Brain microvascular endothelial cell (primary cell): ENCODE data around the gene COA1.
"Not testable (repeated sequence)": the region's sequence is repeated elsewhere in the genome, so short reads cannot be mapped to it uniquely, and the experiment has no call there.

Source experiments
- DNase-seq: peaks from one replicate; pipeline ENCODE4 v3.0.0-alpha.2; 2020
- H3K27ac ChIP-seq: fragments of 250-450 bp; sonication (Bioruptor Pico); 2 replicates; pipeline ENCODE4 v1.5.1; 2020; ENCODE audit warnings: mild to moderate bottlenecking, moderate library complexity
- H3K27me3 ChIP-seq: fragments of 250-450 bp; sonication (Bioruptor Pico); replicated peaks from 2 replicates; pipeline ENCODE4 v1.5.1; 2020; ENCODE audit warnings: mild to moderate bottlenecking
- H3K36me3 ChIP-seq: fragments of 250-450 bp; sonication (Bioruptor Pico); replicated peaks from 2 replicates; pipeline ENCODE4 v1.5.1; 2020; ENCODE audit warnings: mild to moderate bottlenecking
- H3K4me3 ChIP-seq: 2 replicates; pipeline ENCODE4 v1.5.1; 2011; ENCODE audit warnings: low read depth, mild to moderate bottlenecking, control low read depth, low read length, moderate library complexity
- in situ Hi-C: cut with HindIII; loops from 2 replicates; pipeline ENCODE4 v1.10.0; 2017; ENCODE audit warnings: low sequenced_read_pairs, low pct_ligation_motif_present
- TF ChIP-seq, protein P1 (sequence below): IDR thresholded peaks from 2 replicates; pipeline ENCODE4 v1.5.1; 2011; ENCODE audit warnings: low read depth, mild to moderate bottlenecking, moderate library complexity, low read length, control low read depth, inconsistent platforms; ENCODE audit errors: missing control alignments

Gene COA1

DNA sequence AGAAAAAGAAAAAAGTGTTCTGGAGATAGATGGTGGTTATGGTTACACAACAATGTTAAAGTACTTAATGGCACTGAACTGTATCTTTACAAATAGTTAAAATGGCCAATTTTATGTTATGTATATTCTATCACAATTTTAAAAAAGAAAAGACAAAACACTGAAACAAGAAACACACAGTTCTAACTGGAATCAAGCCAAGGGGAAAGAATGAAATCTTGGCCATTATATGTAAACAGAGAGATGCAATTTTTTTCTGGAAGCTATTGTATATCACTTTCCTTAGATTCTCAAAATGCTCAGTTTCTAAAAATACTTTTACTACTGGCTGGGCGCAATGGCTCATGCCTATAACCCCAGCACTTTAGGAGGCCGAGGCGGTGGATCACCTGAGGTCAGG, 4.1 kb downstream of the COA1 start:
- no peak overlapping the region for H3K27ac ChIP-seq
- H3K27me3 ChIP-seq = no peaks in the 10 kb centered on the region
- no peak for DNase-seq
- TF ChIP-seq, protein P1, sequence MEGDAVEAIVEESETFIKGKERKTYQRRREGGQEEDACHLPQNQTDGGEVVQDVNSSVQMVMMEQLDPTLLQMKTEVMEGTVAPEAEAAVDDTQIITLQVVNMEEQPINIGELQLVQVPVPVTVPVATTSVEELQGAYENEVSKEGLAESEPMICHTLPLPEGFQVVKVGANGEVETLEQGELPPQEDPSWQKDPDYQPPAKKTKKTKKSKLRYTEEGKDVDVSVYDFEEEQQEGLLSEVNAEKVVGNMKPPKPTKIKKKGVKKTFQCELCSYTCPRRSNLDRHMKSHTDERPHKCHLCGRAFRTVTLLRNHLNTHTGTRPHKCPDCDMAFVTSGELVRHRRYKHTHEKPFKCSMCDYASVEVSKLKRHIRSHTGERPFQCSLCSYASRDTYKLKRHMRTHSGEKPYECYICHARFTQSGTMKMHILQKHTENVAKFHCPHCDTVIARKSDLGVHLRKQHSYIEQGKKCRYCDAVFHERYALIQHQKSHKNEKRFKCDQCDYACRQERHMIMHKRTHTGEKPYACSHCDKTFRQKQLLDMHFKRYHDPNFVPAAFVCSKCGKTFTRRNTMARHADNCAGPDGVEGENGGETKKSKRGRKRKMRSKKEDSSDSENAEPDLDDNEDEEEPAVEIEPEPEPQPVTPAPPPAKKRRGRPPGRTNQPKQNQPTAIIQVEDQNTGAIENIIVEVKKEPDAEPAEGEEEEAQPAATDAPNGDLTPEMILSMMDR = no peak
- in situ Hi-C loops = no loop called here
- no peak overlapping the region for H3K4me3 ChIP-seq
- no peaks in the 10 kb centered on the region for H3K36me3 ChIP-seq

DNA sequence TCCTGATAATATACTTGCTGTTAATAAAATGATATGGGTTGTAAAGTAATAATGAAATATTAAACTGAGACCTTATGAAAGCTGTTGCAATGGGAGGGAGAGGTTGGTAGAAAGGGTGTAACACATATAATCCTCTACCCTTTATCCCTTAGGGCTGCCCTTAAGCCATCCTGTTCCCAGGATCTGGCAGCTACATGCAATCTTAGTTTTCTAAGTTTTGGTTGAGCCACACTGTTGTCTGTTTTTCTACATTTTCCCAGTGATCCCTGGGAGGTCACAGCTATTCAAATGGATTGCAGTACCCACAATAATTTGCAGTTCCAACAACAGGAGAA, 6.3 kb downstream of the COA1 start:
- H3K27ac ChIP-seq = no peak overlapping the region
- no peaks in the 10 kb centered on the region for H3K36me3 ChIP-seq
- no peak overlapping the region for H3K4me3 ChIP-seq
- in situ Hi-C loops = no loop called here
- no peak for DNase-seq
- no peaks in the 10 kb centered on the region for H3K27me3 ChIP-seq
- TF ChIP-seq, protein P1 = no peak

DNA sequence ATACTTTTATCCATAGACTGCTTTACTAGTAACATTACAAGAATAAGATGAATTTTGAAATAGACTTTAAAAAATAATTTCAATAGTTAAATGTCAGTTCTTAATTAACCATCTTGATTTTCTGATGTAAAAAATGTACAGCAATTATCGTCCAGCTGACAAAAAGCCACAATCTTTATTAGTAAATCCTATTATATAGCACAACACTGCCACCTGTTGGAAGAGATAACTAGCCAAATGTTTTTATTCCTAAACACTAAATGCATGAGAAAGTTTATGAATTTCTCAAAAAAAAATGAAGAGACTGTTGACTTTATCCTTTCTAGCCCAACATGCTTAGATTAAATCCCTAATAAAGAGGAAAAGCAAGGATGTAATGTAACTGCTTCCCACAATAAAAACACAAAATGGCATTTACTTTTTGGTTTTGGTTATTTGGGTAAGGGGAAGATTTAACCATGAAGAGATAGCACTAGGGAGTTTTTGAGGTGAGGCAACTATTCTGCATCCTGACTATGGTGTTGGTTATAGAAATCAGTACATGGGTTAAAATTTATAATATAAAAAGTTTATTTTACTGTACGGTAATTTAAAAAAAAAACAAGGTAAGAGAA, 8.0 kb downstream of the COA1 start:
- peak; percentile 27 for DNase-seq
- H3K27ac ChIP-seq = no peak overlapping the region
- in situ Hi-C loops = no loop called here

DNA sequence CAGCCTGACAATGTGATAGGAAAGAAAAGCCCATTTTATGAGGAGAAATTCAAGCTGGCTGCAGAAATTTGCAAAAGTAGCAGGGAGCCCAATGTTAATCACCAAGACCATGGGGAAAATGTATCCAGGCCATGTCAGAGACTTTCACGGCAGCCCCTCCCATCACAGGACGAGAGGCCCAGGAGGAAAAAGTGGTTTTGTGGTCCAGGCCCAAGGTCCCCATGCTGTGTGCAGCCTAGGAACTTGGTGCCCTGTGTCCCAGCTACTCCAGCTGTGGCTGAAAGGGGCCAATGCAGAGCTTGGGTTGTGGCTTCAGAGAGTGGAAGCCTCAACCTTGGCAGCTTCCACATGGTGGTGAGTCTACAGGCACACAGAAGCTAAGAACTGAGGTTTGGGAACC, 12.7 kb downstream of the COA1 start:
- Histone ChIP-seq H3K27me3 (no peaks in the 10 kb centered on the region), H3K36me3 (no peaks in the 10 kb centered on the region), H3K4me3 (no peak overlapping the region), H3K27ac (no peak overlapping the region)
- DNase-seq = no peak
- TF ChIP-seq, protein P1 = no peak
- in situ Hi-C loops = no loop called here

More for the DNA sequence above, 8.0 kb downstream of the COA1 start:
- Histone ChIP-seq H3K36me3 (no peaks in the 10 kb centered on the region), H3K4me3 (no peak overlapping the region), H3K27me3 (no peaks in the 10 kb centered on the region)
- TF ChIP-seq, protein P1 = peak; percentile 40

DNA sequence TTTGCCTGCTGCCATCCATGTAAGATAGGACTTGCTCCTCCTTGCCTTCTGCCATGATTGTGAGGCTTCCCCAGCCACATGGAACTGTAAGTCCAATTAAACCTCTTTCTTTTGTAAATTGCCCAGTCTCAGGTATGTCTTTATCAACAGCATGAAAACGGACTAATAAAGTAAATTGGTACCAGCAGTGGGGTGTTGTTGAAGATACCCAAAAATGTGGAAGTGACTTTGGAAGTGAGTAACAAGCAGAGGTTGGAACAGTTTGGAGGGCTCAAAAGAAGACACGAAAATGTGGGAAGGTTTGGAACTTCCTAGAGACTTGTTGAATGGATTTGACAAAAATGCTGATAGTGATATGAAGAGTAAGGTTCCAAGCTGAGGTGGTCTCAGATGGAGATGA, 13.4 kb downstream of the COA1 start:
- H3K27me3 ChIP-seq = not testable (repeated sequence)

DNA sequence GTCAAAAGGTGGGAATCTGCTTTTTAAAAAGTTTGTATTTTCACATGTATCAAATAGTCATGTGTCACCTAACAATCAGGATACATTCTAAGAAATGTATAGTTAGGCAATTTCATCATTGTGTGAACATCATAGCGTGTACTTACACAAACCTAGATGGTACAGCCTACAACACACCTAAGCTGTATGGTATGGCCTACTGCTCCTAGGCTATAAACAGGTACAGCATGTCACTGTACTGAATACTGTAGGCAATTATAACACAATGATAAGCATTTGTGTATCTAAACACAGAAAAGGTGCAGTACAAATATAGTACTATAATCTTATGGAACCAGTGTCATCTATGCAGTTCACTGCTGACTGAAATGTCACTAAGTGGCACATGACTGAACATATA, 17.8 kb downstream of the COA1 start:
- in situ Hi-C loops = no loop called here
- Histone ChIP-seq H3K27ac (no peak overlapping the region), H3K36me3 (no peaks in the 10 kb centered on the region), H3K4me3 (no peak overlapping the region), H3K27me3 (no peaks in the 10 kb centered on the region)
- no peak for DNase-seq
- TF ChIP-seq, protein P1 = no peak

More for the DNA sequence above, 13.4 kb downstream of the COA1 start:
- H3K36me3 ChIP-seq, H3K27ac ChIP-seq, DNase-seq, in situ Hi-C loops, H3K4me3 ChIP-seq: not testable (repeated sequence)

DNA sequence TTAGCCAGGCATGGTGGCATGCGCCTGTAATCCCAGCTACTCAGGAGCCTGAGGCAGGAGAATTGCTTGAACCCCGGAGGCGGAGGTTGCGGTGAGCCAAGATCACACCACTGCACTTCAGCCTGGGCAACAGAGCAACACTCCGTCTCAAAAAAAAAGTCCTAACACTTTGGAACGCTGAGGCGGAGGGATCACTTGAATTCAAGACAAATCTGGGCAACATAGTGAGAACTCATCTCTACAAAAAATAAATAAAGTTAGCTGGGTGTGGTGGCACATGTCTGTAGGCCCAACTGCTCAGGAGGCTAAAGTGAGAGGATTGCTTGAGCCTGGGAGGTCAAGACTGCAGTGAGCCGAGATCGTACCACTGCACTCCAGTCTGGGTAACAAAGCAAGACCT, 21.3 kb downstream of the COA1 start:
- H3K4me3 ChIP-seq, in situ Hi-C loops, H3K36me3 ChIP-seq, DNase-seq, H3K27ac ChIP-seq, H3K27me3 ChIP-seq: not testable (repeated sequence)
